Measurements from ENCODE around the gene HIVEP3. TPM values are rescaled to one million over a fixed set of nuclear protein-coding genes. Genes with fewer than 3 reads are reported as not detected.

Gene HIVEP3
- total RNA-seq, 1 experiment from 2014 or later: 1.1 TPM

GRCh38 chr1:41583658-41584547 is 334.8 kb downstream of the HIVEP3 start:
- no peak for DNase-seq (ENCODE audit: low spot score)

- DNase-seq (ENCODE audit: low spot score): no peak
Observed at GRCh38 chr1:41582851-41583657, 335.7 kb downstream of the HIVEP3 start.

- no peak for DNase-seq (ENCODE audit: low spot score)
Observed at GRCh38 chr1:41582351-41582750, 336.4 kb downstream of the HIVEP3 start.

GRCh38 chr1:41582004-41582325 is 336.8 kb downstream of the HIVEP3 start:
- DNase-seq (ENCODE audit: low spot score): no peak

- no peak for DNase-seq (ENCODE audit: low spot score)
Observed at GRCh38 chr1:41581216-41582003, 337.3 kb downstream of the HIVEP3 start.

- no peak for DNase-seq (ENCODE audit: low spot score)
Observed at GRCh38 chr1:41580520-41581172, 338.1 kb downstream of the HIVEP3 start.

GRCh38 chr1:41580021-41580420 is 338.7 kb downstream of the HIVEP3 start:
- DNase-seq (ENCODE audit: low spot score): no peak

GRCh38 chr1:41578712-41579335 is 339.9 kb downstream of the HIVEP3 start:
- peak; percentile 57 for DNase-seq (ENCODE audit: low spot score)

- DNase-seq (ENCODE audit: low spot score): no peak
Observed at GRCh38 chr1:41576620-41577019, 342.1 kb downstream of the HIVEP3 start.

- DNase-seq (ENCODE audit: low spot score): no peak
Observed at GRCh38 chr1:41576206-41576605, 342.5 kb downstream of the HIVEP3 start.

GRCh38 chr1:41574842-41575241 is 343.9 kb downstream of the HIVEP3 start:
- no peak for DNase-seq (ENCODE audit: low spot score)

GRCh38 chr1:41573785-41574713 is 344.7 kb downstream of the HIVEP3 start:
- peak; percentile 83 for DNase-seq (ENCODE audit: low spot score)

- DNase-seq (ENCODE audit: low spot score): no peak
Observed at GRCh38 chr1:41573194-41573593, 345.5 kb downstream of the HIVEP3 start.

- no peak for DNase-seq (ENCODE audit: low spot score)
Observed at GRCh38 chr1:41572224-41572623, 346.5 kb downstream of the HIVEP3 start.

- no peak for DNase-seq (ENCODE audit: low spot score)
Observed at GRCh38 chr1:41571041-41571440, 347.7 kb downstream of the HIVEP3 start.

GRCh38 chr1:41568204-41568603 is 350.5 kb downstream of the HIVEP3 start:
- no peak for DNase-seq (ENCODE audit: low spot score)

GRCh38 chr1:41566969-41567368 is 351.8 kb downstream of the HIVEP3 start:
- no peak for DNase-seq (ENCODE audit: low spot score)

- no peak for DNase-seq (ENCODE audit: low spot score)
Observed at GRCh38 chr1:41566274-41566885, 352.3 kb downstream of the HIVEP3 start.

- DNase-seq (ENCODE audit: low spot score): no peak
Observed at GRCh38 chr1:41564741-41565475, 353.8 kb downstream of the HIVEP3 start.

Measured in HT-29 (cell line).